ENCODE measurements around the gene ROGDI.

The ROGDI gene

DNA sequence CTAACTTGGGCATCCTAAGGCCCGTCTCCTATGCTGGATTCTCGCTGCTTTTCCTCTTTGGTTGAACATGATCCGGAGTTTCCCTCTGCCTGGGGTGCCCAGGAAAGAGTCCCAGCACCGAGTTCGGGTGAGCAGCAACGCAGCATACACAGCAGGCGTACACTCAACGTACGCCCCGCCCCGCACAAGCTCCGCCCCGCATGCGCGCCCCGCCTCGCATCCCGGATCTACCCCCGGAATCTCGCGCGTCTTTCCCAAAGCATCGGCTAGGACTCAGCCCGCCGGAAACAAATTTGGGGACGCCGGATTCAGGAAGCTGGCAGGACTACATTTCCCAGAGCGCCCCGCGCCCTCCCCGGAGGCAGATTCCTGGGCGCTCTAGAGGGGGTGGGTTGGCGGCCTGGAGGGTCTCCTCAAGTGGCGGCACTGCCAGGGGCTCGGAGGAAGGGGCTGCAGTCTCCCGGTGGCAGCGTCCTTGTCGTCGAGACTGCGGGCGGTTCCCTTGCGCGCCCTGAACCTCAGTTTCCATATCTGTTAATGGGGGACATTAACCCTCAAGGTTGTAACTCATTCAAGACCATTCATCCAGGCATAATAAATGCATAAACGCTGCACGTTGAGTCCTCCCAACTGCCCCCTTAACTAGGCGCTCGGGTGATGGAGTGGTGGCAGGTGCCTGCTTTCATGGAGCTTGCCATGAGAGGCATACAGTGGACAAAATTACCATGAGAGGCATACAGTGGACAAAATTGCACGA is 33.7 kb downstream of the ROGDI start (continued):
- TF ChIP-seq ZNF843 (tag by site-specific recombination; IDR thresholded peaks at IDR 0.05) (no peak), ZNF335 (tag by site-specific recombination; conservative IDR thresholded peaks at IDR 0.05) (peak; percentile 86), YY2 (tag by site-specific recombination; IDR thresholded peaks at IDR 0.05) (no peak), PRDM1 (tag by site-specific recombination; IDR thresholded peaks at IDR 0.05) (no peak), ZSCAN5A (tag by site-specific recombination; IDR thresholded peaks at IDR 0.05) (no peak), ZNF155 (tag by site-specific recombination; IDR thresholded peaks at IDR 0.05) (no peak), ZNF610 (tag by site-specific recombination; IDR thresholded peaks at IDR 0.05; ENCODE audit: borderline replicate concordance) (no peak), ZNF561 (tag by site-specific recombination; IDR thresholded peaks at IDR 0.05; ENCODE audit: borderline replicate concordance) (no peak), ZNF423 (tag by site-specific recombination; IDR thresholded peaks at IDR 0.05) (no peak), SP7 (tag by site-specific recombination; IDR thresholded peaks at IDR 0.05) (0 out of 2 replicates have a peak, but pooled peaks have one; percentile 28), ZNF274 (IDR thresholded peaks at IDR 0.05; ENCODE audit: low read length) (no peak), ZNF274 (tag by site-specific recombination; IDR thresholded peaks at IDR 0.05; ENCODE audit: borderline replicate concordance) (no peak), ZFHX2 (tag by site-specific recombination; conservative IDR thresholded peaks at IDR 0.05) (peak; percentile 17; the same call in 1 of the 2 replicates), SCRT2 (tag by site-specific recombination; IDR thresholded peaks at IDR 0.05) (no peak), ZNF701 (tag by site-specific recombination; IDR thresholded peaks at IDR 0.05) (no peak), GLIS2 (tag by site-specific recombination; IDR thresholded peaks at IDR 0.05) (peak; percentile 76), ZNF785 (tag by site-specific recombination; IDR thresholded peaks at IDR 0.05) (no peak), GLI2 (tag by site-specific recombination; IDR thresholded peaks at IDR 0.05; ENCODE audit: borderline replicate concordance, low read depth) (no peak), SETDB1 (IDR thresholded peaks at IDR 0.05; ENCODE audit: insufficient read length, low read length) (no peak), ZNF292 (tag by site-specific recombination; IDR thresholded peaks at IDR 0.05; ENCODE audit: borderline replicate concordance, low read depth) (no peak), ZNF830 (tag by site-specific recombination; IDR thresholded peaks at IDR 0.05; ENCODE audit: low read depth) (no peak), WT1 (tag by site-specific recombination; IDR thresholded peaks at IDR 0.05) (no peak), PATZ1 (tag by site-specific recombination; IDR thresholded peaks at IDR 0.05) (peak; percentile 62), ZBTB20 (tag by site-specific recombination; IDR thresholded peaks at IDR 0.05) (peak; percentile 100), ZNF19 (tag by site-specific recombination; IDR thresholded peaks at IDR 0.05; ENCODE audit: low read depth) (no peak), ZNF677 (tag by site-specific recombination; IDR thresholded peaks at IDR 0.05) (no peak; the same call in 1 of the 2 replicates), FEZF1 (tag by site-specific recombination; IDR thresholded peaks at IDR 0.05) (no peak), KLF10 (tag by site-specific recombination; IDR thresholded peaks at IDR 0.05) (no peak), ZSCAN30 (tag by site-specific recombination; IDR thresholded peaks at IDR 0.05) (no peak), ZNF792 (tag by site-specific recombination; IDR thresholded peaks at IDR 0.05) (0 out of 2 replicates have a peak, but pooled peaks have one; percentile 61), GLIS1 (tag by site-specific recombination; IDR thresholded peaks at IDR 0.05) (peak; percentile 9; the same call in 1 of the 2 replicates)
- TF ChIP-seq, protein P1, sequence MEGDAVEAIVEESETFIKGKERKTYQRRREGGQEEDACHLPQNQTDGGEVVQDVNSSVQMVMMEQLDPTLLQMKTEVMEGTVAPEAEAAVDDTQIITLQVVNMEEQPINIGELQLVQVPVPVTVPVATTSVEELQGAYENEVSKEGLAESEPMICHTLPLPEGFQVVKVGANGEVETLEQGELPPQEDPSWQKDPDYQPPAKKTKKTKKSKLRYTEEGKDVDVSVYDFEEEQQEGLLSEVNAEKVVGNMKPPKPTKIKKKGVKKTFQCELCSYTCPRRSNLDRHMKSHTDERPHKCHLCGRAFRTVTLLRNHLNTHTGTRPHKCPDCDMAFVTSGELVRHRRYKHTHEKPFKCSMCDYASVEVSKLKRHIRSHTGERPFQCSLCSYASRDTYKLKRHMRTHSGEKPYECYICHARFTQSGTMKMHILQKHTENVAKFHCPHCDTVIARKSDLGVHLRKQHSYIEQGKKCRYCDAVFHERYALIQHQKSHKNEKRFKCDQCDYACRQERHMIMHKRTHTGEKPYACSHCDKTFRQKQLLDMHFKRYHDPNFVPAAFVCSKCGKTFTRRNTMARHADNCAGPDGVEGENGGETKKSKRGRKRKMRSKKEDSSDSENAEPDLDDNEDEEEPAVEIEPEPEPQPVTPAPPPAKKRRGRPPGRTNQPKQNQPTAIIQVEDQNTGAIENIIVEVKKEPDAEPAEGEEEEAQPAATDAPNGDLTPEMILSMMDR (tag by site-specific recombination; IDR thresholded peaks at IDR 0.05), result no peak
- TF ChIP-seq, protein P2, sequence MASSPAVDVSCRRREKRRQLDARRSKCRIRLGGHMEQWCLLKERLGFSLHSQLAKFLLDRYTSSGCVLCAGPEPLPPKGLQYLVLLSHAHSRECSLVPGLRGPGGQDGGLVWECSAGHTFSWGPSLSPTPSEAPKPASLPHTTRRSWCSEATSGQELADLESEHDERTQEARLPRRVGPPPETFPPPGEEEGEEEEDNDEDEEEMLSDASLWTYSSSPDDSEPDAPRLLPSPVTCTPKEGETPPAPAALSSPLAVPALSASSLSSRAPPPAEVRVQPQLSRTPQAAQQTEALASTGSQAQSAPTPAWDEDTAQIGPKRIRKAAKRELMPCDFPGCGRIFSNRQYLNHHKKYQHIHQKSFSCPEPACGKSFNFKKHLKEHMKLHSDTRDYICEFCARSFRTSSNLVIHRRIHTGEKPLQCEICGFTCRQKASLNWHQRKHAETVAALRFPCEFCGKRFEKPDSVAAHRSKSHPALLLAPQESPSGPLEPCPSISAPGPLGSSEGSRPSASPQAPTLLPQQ (tag by site-specific recombination; IDR thresholded peaks at IDR 0.05), result no peak

Measured in HEK293 (cell line).